GM12872 (cell line): ENCODE results near the gene GRK5.

Experiments
- TF ChIP-seq, protein P1 (sequence below): IDR thresholded peaks from 3 replicates; pipeline ENCODE4 v1.5.1; 2011; ENCODE audit warnings: low read depth, mild to moderate bottlenecking, low read length, moderate library complexity; ENCODE audit not compliant: insufficient read depth

Gene GRK5

DNA sequence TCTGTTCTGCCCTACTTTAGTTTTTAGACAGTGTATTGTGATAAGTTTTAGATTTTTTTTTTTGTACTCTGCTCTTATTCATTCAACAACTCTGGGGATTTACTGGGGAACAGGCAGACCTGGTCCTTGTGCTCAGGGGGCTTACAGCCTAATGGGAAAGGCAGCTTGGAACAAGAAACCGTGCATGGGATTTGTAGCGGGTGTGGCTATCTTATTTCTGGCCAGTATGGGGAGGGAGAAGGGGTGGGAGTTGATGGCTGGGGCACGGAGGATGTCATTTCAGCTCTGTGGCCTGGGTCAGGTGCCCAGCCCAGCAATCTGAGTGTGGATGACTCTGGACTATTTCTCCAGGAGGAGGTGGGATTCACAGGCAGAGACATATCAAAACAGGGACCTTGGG is 47.0 kb downstream of the GRK5 start:
- TF ChIP-seq, protein P1, sequence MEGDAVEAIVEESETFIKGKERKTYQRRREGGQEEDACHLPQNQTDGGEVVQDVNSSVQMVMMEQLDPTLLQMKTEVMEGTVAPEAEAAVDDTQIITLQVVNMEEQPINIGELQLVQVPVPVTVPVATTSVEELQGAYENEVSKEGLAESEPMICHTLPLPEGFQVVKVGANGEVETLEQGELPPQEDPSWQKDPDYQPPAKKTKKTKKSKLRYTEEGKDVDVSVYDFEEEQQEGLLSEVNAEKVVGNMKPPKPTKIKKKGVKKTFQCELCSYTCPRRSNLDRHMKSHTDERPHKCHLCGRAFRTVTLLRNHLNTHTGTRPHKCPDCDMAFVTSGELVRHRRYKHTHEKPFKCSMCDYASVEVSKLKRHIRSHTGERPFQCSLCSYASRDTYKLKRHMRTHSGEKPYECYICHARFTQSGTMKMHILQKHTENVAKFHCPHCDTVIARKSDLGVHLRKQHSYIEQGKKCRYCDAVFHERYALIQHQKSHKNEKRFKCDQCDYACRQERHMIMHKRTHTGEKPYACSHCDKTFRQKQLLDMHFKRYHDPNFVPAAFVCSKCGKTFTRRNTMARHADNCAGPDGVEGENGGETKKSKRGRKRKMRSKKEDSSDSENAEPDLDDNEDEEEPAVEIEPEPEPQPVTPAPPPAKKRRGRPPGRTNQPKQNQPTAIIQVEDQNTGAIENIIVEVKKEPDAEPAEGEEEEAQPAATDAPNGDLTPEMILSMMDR: no peak

DNA sequence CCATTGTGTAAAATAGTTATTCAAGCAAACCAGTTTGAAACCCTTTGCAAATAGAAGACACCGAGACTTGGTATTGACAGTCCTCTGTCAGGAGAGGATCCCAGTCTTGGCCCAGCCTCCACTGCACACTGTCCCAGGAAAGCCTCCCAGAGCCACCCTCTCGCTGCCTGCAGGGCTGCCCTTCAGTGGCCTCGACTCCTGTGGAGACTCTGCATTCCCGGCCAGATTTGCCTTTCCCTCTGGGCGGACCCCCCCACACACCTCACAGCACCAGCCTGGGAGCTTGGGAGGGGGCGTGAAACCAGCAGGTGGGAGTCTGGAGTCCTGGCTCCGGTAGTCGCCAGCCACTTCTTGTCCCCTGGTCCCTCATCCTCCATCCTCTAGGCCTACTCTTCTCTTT is 48.7 kb downstream of the GRK5 start:
- TF ChIP-seq, protein P1: no peak

DNA sequence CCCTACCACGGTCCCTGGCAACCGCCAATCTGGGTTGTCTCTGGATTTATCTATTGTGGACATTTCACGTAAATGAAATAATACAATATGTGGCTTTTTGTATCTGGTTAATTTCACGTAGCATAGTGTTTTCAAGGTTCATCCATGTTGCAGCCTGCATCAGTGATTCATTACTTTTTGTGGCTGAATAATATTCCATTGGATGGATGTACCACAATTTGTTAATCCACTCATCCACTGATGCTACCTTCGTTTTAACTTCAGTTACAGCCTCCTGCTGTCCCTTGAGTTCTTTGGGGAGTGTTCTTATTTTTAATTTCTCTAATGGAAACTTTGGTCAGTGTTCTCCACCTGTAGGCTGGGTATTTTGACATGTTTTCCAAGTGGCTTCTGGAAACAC is 49.5 kb downstream of the GRK5 start:
- TF ChIP-seq, protein P1: no peak

DNA sequence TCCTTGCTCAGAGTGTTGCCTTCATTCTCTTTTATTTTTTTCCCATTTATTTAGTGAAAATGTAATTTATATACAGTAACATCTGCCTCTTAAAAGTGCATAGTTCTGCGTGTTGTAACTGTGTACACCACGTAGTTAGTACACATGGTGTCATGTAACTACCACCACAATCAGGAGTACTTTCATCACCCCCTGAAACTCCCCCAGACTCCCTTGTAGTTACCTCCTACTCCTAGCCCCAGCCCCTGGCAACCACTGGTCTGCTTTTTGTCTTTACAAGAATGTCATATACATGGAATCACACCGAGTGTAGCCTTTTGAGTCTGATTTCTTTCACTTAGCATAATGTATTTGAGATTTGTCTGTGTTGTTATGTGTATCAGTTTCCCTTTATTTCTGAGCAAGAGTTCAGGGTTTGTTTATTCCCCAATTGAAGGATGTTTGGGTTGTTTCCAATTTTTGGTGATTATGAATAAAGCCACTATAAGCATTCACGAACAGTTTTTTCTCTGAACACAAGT is 50.6 kb downstream of the GRK5 start:
- TF ChIP-seq, protein P1: no peak

DNA sequence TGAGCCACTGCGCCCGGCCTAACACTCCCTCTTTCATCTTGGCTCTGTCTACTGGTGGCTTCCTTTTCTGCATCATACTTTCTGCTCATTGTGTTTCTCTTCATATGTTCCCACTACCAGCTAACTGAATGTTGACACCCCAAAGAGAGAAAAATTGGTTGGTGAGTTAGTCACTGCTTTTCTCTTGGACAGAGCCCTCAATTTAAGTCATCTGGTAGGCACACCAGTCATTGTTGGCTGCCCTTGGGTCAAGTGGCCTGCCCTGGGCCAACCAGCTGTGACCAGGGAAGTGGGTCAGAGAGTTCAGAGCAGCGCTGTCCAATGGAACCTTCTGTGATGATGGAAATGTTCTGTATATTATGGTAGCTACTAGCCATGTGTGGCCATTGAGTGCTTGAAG is 52.0 kb downstream of the GRK5 start:
- TF ChIP-seq, protein P1: no peak

DNA sequence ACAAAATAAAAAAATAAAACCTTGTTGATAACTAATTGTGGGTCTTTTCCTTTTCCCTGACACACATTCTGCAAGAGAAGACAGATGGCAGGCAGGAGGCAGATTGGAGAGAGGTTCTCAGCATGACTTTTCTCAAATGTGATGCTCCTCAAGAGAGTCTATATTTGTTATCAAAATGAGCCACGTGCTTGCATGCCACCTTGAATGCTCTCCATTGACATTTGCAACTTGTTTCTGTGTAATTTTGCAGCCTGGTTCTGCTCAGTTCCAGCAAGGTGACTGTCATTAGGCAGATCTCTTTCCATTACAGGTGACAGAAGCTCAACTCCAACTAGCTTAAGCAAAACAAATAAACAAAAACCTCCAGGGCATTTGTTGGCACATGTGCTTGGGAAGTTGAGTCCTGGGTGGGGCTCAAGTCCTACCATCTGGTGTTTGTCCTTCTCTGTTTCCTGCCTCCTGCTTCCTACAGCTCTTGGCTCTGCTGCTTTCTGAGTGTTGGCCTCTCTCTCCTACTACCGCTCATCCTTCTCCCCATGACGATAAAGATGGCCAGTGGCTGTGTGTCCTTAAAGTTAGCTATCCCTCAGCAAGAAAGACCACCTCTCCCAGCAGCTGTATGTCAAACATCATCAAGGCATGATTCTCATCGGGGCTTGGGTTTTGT is 56.7 kb downstream of the GRK5 start:
- TF ChIP-seq, protein P1: no peak

DNA sequence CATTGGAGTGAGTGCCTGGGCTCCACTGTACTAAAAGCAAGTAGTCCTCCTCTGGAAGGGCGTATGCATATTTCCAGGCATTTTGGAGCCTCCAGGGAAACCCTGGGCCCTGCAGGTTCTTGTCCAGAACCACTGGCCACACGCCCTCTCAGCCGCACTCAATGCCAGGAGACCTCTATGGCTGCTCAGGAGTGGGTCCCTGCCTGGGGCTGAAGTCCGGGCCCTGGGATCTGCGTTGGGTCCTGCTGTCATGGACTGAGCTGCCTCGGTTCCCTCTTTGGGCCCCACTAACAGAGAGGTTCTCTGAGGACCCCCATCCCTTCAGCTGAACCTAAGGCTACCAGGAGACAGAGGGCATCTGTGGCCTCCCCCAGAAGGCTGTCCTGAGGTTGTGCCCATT is 58.3 kb downstream of the GRK5 start:
- TF ChIP-seq, protein P1: no peak

DNA sequence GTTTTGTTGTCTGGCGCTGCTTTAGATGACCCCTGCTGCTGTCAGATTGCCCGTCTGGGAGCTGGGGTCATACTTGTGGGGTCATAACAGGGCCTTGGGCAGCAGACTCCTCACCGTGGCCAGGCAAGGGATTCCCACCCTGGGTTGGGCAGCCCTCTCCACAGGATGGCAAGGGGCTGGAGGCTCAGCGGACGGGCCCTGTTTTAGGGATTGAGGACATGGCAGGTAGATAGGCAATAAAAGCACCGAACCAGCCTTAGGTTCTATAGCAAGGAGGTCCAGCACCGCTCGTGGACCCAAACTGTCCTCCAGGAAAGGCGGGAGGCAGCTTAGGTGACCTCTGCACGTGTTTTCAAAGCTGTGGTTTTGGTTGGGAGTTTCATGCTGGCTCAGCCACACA is 60.0 kb downstream of the GRK5 start:
- TF ChIP-seq, protein P1: no peak
